ENCODE results near the gene CORO2B.

Gene CORO2B

DNA sequence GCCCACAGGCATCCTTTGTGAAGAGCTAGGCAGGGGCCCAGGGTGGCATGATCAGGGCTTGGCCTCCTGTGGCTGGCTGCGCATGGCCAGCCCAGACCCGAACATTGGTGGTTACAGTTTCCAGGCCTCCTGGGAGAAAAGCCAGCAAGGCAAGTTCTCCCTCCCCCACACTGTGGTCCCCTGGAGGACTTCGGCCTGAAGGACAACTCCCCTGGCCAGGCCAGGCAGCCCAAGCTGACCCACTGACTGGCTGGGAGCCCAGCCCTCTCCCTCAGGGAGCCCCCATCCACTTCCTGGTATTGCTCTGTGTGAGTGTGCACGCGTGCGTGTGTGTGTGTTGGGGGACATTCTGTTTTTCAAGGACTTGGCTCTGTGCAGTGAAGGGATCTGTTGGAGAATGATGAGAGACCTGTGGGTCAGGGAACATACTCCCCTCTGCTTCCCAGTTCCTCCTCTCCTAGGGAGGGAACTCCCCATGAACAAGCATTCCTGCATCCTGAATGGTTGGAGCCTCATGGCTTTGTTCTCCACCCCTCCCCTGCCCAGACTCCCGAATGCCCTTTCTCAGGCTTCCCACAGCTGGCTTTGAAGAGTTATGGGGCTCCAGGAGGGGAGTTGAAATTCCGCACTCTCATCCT lies 29.5 kb downstream of the CORO2B start:
- DNase-seq (ENCODE audit: low spot score), result no peak

DNA sequence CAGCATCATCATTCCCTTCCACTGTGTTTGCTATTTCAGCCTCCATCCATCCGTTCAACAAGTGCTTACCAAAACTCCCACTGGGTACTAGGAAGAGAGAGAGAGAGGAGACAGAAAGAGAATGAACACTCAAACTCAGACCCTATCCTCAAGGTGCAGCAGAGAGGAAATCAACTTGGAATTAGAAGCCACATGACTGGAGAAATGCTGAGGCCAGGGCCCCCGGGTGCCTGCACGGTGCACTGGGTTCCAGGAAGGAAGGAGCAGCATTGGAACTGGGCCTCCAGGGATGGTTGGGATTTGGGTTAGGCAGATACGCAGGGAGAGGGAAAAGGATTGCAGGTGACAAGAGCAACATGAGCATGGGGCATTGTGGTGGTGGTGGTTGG lies 30.0 kb downstream of the CORO2B start:
- DNase-seq (ENCODE audit: low spot score), result no peak

DNA sequence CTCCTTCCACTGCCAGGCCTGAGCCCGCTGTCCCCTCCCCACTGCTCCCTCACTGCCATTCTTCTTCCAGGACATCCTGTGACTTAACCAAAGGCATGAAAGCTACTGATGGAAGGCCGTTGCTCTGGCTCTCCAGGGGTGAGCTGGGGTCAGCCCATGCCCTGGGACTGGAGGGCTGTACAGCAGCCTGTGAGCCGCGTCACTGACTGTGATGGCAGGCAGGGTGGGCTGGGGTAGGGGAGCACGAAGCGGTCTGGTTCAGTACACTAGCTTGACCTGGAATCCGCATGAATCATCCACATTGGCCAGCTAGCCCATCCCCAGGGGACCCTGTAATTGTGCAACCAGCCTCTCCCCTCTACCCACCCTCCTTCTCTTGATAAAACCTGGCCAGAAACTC lies 30.8 kb downstream of the CORO2B start:
- no peak for DNase-seq (ENCODE audit: low spot score)

- no peak for DNase-seq (ENCODE audit: low spot score)
These were observed 32.0 kb downstream of the CORO2B start for GRCh38 chr15:68610825-68611224.

GRCh38 chr15:68612503-68612902 lies 33.7 kb downstream of the CORO2B start:
- DNase-seq (ENCODE audit: low spot score), result no peak

GRCh38 chr15:68612979-68613740 lies 34.4 kb downstream of the CORO2B start:
- DNase-seq (ENCODE audit: low spot score), result no peak

- DNase-seq (ENCODE audit: low spot score), result no peak
These were observed 35.7 kb downstream of the CORO2B start for GRCh38 chr15:68614286-68615035.

GRCh38 chr15:68615301-68615700 lies 36.5 kb downstream of the CORO2B start:
- DNase-seq (ENCODE audit: low spot score), result no peak

- DNase-seq (ENCODE audit: low spot score), result no peak
These were observed 37.0 kb downstream of the CORO2B start for GRCh38 chr15:68615811-68616210.

DNA sequence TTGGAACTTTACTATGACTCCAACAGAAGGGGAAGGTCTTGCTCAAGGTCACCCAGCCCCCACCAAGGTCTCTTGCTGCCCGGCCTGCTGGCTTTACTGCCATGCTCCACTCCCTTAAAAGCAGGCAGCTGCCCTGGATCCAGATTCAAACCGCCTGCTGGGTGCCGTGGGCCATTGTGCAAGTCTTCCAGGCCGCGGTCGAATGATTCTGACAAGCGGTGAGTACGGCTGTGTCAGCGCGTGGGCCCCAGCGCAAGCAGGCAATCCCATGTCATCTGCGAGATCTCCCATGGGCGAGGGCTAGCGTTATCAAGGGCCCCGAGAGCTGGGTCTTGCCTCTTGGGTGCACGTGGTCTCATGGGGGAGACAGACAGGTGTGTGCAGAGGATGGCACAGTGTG lies 37.6 kb downstream of the CORO2B start:
- no peak for DNase-seq (ENCODE audit: low spot score)

DNA sequence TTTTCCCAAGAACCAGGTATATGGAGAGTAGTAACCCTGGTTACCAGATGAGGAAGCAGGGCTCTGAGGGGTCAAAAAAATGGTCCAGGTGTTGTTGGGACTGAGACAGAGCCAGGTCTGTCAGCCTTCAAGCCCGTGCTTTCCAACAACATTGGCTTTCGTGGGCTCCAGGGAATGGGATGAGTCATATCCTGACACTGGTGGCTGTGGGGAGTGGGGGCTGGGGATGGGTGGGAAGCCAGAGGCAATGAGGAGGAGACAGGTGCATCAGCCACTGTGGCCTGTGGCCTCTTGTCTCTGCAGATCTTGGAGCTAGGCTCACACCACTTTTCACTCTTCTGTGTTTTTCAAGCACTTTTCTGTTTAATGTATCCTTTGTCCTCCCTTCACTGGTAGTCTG lies 38.2 kb downstream of the CORO2B start:
- DNase-seq (ENCODE audit: low spot score), result no peak

- DNase-seq (ENCODE audit: low spot score), result no peak
These were observed 39.0 kb downstream of the CORO2B start for GRCh38 chr15:68617777-68618176.

DNA sequence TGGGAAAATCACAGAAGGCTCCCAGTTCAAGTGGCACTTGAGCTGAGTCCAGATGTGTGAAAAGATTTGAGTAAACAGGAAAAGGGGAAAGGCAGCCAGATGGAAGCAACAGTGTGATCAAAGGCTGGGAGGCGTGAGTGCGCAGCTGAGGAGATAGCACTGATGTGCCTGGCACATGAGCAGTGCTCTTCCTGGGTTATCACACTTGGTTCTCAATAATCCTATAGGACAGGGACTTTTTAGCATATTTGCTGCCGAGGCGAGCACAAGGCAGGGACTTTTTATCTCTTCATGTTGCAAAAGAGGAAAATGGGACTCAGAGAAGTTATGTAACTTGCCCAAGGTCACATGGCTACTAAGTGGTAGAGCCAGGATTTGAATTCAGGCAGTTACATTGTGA lies 39.6 kb downstream of the CORO2B start:
- DNase-seq (ENCODE audit: low spot score), result no peak

DNA sequence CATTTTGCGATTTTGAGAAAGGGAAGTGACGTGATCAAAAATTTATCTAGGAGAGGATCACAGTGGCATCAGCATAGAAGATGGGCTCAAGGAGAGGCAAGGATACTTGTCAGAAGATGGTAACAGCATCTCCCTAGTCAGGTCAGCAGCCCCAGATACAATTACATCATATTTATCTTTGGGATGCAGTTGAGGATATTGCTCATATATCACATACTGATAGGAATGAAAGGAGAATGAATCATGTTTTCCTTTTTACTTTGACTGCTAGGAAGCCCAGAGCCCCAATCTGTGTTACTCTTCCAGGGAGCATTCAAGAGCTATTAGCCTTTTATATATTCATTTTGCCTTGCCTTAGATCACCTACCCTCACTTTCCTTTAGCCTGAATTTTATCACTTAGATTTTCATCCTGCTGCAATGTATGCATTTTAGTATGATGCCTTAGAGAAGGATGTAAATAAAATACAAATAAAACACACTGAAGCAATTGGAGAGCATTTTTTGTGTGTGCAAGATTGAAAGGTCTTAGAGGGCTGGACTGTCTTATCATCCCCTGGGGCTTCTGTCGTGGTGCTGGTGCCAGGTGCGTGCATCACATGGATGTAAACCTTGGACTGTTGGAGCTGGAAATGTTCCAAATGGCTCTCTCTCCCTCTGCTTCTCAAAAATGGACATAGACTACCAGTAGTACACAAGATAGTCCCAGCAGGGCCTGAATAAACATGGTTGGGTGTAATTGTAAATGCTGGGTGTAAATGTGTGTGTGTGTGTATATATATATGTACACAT lies 40.3 kb downstream of the CORO2B start:
- no peak for DNase-seq (ENCODE audit: low spot score)

GRCh38 chr15:68620721-68621527 lies 42.1 kb downstream of the CORO2B start:
- DNase-seq (ENCODE audit: low spot score), result no peak

DNA sequence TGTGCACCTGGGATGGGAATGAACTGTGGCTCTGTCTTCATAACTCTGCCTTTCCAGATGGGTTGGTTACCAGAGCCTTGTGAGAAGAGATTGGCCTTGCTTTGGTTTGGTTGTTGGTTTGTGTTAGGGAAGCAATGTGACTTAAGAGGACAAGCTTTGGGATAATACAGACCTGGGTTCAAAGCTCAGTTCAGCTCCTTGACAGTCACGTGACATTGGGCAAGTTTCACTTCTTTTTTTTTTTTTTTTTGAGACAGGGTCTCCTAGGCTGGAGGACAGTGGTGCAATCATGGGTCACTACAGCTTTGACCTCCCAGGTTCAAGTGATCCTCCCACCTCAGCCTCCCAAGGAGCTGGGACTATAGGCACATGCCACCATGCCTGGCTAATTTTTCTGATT lies 42.7 kb downstream of the CORO2B start:
- DNase-seq (ENCODE audit: low spot score), result no peak

DNA sequence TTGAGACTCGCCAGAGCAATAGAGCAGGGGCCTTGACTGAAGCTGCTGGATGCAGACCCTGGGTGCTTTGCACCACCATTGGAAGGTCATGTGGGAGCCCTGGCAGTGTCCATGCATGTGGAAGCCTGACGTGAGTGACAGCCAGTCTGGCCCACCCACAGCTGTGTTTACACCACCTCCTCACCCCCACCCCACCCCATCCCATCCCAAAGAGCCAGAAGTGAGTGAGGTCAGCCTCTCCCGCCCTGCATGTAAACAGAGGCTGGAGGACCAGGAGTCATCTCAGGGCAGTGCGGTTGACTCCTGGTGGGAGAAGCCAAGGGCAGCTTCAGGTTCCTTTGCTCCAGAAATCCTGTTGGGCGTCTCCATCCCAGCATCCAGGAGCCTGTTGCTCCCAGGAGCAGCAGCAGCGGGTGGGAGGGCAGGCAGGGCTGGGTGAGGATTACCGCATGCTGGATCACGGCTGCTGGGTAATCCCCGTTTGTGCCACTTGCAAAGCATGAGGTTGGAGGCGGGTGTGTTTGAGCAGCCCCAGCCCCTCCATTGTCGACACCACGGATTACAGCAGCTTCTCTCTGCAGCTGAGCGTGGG lies 44.6 kb downstream of the CORO2B start:
- no peak for DNase-seq (ENCODE audit: low spot score)

GRCh38 chr15:68625853-68626252 lies 47.1 kb downstream of the CORO2B start:
- DNase-seq (ENCODE audit: low spot score), result no peak

DNA sequence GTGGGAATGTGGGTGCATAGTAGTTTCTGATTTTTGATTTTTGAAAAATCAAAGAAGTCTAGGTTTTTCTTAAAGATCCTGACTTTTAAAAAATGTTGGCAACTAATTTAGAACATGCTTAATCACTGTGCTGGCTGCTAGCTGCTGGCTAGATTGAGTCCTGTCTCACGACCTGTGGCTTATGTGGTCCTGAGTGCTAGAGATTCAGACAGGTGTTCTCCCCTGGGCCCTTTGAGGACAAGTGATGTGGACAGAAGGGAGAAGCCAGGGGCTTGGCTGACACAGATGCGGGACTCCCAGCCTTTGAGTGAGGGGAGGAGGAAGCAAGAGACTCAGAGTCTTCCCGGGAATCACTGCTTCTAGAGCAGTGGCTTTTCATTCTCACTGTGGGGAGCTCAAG lies 47.5 kb downstream of the CORO2B start:
- no peak for DNase-seq (ENCODE audit: low spot score)

DNA sequence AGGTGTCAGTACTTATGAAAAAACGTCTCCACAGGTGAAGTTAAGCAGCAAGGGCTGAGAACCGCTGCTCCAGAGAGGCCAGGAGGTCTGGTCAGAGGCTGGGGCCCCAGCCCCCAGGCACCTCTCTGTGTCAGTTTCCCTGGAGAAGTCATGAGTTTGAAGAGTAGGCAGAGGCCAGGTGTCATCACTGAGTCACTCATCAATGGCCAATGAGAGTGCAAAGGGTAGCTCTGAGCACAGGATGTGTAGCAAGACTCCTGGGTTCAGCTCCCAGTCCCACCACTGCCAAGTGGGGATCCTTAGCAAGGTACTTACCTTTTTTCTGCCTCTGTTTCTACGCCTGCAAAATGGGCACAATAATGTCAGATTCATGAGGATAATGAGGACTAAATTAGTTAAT lies 47.9 kb downstream of the CORO2B start:
- no peak for DNase-seq (ENCODE audit: low spot score)

GRCh38 chr15:68627476-68627875 lies 48.7 kb downstream of the CORO2B start:
- DNase-seq (ENCODE audit: low spot score), result no peak
